IPS-18c (cell line): ENCODE measurements around the gene ADRB1.

Source experiments
- H3K4me3 ChIP-seq: 2 replicates; pipeline ENCODE4 v1.7.0; 2013; ENCODE audit warnings: low read depth, mild to moderate bottlenecking, low read length, moderate library complexity; ENCODE audit not compliant: insufficient read depth
- H3K9me3 ChIP-seq: one replicate; pipeline ENCODE4 v1.6.1; 2013; ENCODE audit warnings: mild to moderate bottlenecking, low read length, moderate library complexity; ENCODE audit not compliant: control insufficient read depth, insufficient read depth

The ADRB1 gene

DNA sequence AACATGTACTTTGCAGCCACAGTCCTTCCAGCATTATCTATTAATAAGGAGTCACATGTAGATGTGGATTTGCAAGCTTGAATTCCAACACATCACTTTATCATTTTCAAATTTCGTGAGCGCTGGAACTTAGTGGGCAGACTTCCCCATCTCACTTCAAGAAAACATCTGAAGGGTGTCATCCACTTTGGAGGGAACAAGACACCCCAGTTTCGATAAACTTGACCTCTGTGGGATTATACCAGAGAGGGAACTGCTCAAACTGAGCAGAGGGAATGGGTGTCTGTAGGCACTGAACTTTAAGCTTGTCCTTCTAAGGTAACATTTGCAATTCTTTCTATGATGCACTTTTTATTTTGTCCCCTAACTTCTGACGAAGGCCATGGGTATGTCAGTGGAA, 27.5 kb downstream of the ADRB1 start:
- Histone ChIP-seq H3K9me3 (no peaks in the 10 kb centered on the region), H3K4me3 (no peak overlapping the region)

DNA sequence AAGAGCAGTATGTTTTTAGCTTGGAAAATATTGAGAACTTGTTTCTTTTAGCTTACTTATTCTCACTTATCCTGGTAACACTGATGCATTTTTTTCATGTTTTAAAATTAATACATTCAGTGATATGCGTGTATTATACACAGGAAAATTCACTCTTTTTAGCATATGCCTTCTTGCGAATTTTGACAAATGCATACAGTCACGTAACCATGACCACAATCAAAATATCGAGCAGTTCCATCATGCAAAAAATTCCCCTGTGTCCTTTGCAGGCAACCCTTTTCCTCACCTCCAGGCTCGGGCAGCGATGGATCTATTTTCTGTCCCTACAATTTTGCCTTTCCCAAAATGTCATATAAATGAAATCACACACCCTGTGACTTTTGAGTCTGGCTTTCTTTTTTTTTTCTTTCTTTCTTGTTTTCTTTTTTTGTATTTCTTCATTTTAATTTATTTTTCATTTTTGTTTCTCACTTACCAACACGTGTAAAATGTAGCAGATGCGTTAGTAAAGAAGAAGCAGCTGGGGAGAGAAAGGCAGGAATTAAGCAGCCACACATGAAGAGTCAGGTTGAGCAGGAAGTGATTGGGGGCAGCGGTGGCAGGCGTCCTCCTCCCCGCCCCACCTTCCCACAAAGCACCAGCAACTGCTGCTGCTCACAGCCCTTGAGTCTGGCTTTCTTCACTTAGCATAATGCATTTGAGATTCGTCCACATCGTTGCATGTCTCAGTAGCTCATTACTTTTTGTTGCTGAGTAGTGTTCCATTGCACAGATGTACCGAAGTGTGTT, 29.9 kb downstream of the ADRB1 start:
- Histone ChIP-seq H3K4me3 (no peak overlapping the region), H3K9me3 (no peaks in the 10 kb centered on the region)

DNA sequence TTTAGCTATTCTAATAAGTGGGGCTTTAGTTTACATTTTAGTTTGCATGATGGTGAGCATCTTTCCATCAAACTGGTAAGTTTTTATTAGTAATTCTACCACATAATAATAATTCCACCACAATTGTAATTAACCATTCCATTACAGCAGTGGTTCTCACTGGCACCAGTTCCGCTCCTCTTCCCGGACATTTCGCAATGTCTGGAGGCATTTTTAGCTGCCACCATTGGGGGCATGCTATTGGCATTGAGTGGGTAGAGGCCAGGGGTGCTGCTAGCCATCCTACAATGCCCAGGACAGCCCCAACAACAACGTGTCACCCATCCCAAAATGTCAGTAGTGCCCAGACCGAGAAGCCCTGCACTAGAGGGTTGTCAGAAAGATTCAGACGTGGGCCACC, 31.4 kb downstream of the ADRB1 start:
- no peaks in the 10 kb centered on the region for H3K9me3 ChIP-seq
- H3K4me3 ChIP-seq: no peak overlapping the region

DNA sequence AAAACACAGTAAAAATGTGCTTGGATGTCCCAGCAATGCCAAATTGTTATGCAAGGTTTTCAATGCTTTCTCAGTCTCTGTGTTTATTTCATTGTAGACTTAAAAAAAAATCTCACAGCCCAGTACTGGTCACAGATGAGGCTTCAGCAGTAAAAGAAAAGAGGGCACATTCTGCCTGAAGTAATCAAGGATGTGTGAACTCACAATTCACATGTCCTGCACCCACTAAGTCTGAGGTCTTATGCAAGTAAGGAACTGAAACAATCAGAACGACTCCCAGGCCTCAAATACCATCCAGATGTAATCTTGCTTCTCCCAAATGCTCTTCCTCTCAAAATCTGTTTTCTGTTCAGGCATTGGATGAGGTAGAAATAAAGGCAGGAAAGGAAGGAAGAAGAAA, 33.7 kb downstream of the ADRB1 start:
- Histone ChIP-seq H3K4me3 (no peak overlapping the region), H3K9me3 (no peaks in the 10 kb centered on the region)

DNA sequence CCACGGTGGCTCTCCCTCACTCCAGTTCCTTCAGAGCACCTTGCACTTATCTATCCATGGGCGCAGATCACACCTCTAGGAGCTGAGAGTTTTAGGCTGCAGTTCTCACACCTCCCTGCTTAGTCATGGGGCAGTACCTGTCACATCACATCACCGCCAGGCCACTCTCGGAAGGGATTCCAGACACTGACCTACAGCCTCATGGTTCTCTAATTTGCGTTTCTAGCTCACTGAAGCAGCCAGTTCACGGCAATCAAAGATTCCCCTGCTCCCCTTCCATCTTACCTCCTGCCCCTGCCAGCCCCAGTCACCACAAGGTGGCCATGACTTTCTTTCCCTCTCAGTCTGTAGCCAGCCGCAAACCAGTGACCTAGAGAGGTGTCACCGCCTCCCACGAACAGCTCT, 34.2 kb downstream of the ADRB1 start:
- no peak overlapping the region for H3K4me3 ChIP-seq
- H3K9me3 ChIP-seq: no peaks in the 10 kb centered on the region

DNA sequence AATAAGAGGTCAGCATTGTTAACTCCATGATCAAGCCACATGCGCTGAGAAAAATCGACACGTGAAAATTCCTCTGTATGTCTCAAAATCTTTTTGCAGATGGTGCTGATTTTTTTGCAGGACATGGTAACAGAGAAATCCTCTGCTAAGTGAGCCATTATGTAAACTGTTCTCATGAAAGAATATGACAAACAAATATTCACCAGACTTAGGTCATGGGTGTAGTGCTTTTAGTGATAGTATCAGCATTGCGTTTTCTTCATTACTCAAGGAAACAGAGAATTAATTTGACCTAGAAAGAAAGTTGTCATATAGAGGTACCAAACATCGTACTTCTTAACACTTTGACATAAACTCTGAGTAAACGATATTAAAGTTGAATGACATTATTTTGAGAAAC, 34.7 kb downstream of the ADRB1 start:
- Histone ChIP-seq H3K9me3 (no peaks in the 10 kb centered on the region), H3K4me3 (no peak overlapping the region)

DNA sequence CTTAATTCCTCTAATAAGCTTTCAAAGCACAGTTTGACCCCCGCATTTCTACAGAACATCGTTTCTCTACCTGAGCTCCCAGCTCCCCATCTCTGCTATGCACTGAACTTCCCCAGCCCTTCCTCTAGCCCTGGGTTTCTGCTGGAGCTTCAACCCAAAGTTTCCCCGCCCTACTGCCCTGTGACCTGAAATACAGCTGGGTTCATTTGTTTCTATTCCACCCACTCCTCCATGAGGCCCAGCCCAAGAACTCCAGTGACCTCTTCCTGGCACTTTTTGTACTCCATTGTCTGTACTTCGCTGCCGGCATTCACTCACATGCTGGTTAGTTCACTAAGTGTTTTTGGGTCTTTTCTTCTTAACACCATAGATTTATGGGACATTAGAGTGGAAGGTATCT, 35.8 kb downstream of the ADRB1 start:
- no peak overlapping the region for H3K4me3 ChIP-seq
- no peaks in the 10 kb centered on the region for H3K9me3 ChIP-seq

DNA sequence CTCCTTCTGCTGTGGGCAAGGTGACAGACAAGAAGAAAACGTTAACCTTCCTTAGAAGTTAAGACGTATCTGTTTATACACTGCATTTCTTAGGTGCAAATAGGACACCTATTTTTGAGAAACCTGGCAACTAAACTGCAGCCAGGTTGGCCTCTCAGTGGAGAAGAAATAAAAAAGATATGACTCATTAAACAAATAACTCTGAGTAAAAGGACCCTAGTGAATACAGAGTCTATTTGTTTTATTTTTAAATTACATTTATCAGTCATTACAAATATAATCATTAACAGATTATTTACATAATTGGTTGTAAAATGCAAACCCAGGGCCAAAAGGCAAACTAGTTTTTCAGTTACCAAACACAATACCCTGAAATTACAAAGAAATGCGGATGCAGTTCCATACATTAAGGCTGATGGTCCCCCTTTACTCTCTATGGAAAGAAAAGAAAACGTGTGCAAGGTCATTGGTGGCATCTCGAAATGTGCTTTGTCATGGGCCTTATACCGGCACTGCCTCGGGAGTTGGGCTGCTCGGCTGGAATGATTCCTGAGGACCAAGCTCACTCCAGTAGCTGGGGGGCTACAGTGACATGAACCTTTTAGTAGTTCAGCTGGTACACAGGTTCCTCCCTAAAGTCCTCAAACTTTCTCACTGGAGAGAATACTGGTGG, 38.4 kb downstream of the ADRB1 start:
- no peaks in the 10 kb centered on the region for H3K9me3 ChIP-seq
- H3K4me3 ChIP-seq: no peak overlapping the region

DNA sequence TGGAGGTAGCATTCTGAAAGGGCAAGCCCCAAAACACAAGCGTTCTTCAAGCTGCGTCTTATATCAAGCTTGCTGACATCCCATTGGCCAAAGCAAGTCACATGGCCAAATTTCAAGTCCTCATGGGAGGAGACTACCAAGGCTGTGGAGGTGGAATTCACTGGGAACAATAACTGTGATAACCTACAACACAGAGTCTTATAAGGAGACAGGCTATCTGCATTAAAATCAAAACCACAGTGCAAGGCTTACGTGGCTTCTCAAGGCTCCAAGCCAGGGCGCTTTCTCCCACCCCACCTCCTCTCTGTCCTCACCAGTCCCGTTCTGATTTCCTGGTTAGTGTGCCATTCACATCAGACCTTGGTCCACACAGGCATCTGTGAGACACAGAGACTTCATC, 39.4 kb downstream of the ADRB1 start:
- H3K4me3 ChIP-seq: no peak overlapping the region
- H3K9me3 ChIP-seq: no peaks in the 10 kb centered on the region

DNA sequence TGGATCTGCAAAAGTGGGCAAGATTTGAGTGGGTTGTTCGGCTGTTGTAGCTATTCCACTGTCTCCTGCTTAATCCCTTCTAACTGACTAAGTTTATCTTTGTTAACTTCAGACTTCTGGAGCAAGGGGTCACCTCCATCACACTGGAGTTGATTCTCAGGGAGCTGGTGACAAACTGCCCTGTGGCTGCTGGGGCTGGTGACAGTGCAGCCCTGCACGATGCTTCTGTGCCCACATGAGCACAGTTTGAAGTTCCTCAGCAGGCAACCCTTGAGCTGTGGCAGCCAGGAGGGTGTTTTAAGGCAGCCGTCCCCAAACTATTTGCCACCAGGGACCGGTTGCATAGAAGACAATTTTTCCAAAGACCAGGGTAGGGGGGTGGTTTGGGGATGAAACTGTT, 40.5 kb downstream of the ADRB1 start:
- H3K9me3 ChIP-seq: no peaks in the 10 kb centered on the region
- H3K4me3 ChIP-seq: no peak overlapping the region

DNA sequence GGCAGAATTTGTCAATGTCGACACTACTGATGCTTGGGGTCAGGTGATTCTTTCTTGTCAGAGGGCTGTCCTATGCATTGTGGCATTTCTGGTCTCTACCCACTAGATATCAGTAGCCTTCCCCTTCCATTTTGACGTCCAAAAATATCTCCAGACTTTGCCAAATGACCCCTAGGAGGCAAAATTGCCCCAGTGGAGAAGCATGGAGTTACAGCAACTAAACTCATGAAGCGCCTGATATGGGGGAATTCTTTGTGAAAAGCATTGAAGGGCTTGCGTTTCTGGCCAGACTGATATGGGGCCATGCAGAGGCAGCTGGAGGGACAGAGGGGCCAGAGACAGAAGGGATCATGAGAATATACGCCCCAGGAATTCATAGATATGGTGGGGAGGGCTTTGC, 43.6 kb downstream of the ADRB1 start:
- no peaks in the 10 kb centered on the region for H3K9me3 ChIP-seq
- no peak overlapping the region for H3K4me3 ChIP-seq

DNA sequence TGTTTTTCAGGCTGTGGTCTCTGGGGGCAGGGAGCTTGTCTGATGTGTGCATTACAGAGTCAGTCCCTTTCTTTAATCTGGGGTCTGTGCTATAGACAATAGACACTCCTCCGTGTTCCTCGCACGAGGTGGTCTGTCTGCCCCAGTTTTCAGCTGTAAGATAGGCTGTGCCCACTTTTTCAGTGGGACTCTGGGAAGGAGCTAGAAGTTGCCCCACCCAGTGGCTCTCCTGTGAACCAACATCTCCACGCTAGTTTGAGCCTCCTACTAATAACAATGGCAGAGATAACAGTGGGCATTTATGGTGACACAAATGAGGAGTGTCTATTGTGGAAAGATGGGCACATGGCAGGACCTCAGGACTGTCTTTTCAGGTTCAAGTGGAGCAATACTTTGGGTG, 44.0 kb downstream of the ADRB1 start:
- H3K4me3 ChIP-seq: no peak overlapping the region
- no peaks in the 10 kb centered on the region for H3K9me3 ChIP-seq

DNA sequence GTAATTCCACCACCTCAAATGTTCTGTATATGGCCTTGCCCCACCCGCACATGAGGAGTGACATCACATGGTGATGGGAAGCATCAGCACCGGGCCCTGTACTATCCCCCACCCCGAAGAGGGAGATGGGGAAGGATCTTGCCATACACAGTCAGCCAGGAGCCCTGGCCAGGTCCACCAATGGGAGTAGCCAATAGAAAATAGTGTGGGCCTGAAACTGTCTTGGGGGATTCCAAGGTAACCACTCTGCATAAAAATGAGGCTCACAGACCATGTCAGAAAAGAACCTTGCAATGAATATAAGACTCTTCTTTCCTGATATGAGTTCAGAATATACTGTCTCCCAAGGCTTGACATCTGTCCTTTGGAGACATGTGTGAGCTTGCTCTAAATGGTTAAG, 51.1 kb downstream of the ADRB1 start:
- H3K4me3 ChIP-seq: no peak overlapping the region
- H3K9me3 ChIP-seq: no peaks in the 10 kb centered on the region

DNA sequence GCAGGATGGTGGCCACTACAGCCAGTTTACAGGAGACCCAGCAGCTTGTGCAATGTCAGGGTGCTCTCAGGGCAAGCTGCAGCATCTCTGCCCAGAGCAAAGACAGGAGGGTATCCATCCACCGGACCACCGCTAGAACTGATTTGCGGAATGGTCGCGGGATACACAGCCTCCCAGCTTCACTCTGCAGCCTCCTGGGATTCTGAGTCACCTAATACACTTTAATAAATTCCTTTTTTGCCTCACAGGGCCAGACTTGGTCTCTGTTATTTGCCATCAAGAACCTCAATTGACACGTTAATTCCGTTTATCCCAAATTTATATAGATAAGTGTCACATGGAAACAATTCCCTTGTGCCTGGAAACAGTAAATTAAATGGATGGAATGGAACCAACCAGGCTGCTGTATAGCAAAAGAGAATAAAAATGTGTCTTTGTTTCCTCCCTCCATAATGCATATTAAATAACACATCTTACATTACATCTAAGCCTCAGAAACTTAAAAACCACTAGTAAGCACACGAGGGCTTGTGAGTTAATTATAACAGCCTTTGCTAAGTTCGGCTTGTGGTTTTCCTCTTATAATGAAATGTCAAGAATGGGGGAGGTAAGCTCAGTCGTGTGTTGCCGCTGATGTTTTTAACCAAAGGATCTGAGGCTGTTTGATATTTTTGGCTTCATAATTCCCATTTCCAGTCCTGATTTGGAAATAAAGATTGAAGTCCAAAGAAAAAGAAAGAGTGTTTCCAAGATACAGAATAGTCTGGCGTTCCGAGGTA, 52.1 kb downstream of the ADRB1 start:
- no peaks in the 10 kb centered on the region for H3K9me3 ChIP-seq
- no peak overlapping the region for H3K4me3 ChIP-seq
